HG03571 (cell line): Measurements from ENCODE around the gene ASIP.
"Not testable (repeated sequence)": the region's sequence is repeated elsewhere in the genome, so short reads cannot be mapped to it uniquely, and the experiment has no call there.

ENCODE experiments used
- ATAC-seq: cut with Tn5 transposase; IDR thresholded peaks from one replicate; pipeline ENCODE4 v1.9.1; 2021; ENCODE audit not compliant: unreplicated experiment

Gene ASIP

GRCh38 chr20:34240693-34241615, at the start of gene ASIP:
Gene ASIP, plus strand, starts transcription at chr20:34241423. Its CDS starts 18,952 bp downstream, at chr20:34260375.
- ATAC-seq: no peak

GRCh38 chr20:34193051-34193450, 48.2 kb upstream of the ASIP start:
- ATAC-seq: no peak

DNA sequence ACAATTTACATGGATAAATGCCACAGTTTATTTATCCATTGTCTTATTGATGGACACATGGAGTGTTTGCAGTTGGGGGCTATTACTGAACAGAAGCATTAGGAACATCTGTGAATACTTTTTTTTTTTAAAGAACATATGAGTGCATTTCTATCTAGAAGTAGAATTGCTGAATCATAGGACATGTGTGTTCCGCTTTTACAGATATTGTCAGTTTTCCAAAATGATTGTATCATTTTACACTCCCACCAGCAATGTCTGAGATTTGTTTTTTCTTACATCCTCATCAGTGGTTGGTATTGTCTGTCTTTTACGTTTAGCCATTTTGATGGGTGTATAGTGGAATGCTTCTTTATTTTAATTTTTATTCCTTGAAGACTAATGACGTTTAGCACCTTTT, 42.0 kb upstream of the ASIP start:
- no peak for ATAC-seq

- no peak for ATAC-seq
These were observed 41.2 kb upstream of the ASIP start for GRCh38 chr20:34200023-34200422.

DNA sequence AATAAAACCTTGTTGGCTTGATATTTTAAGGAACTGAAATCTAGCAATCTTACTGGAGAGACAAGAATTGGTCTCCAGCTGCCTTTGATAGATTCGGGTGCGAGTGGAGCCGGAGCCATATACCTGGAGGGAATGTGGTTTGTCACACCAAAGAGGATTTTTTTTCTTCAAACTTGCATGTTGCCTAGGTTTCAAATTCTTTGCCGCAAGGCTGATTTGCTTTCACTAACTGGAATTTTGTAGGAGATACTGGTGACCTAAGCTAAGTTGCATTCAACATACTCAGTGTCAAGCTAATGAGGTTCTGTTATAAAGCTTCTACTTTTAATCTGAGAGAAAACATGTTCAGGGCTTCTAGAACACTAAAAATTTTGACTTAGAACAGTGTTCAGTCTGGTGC, 39.7 kb upstream of the ASIP start:
- ATAC-seq: no peak

DNA sequence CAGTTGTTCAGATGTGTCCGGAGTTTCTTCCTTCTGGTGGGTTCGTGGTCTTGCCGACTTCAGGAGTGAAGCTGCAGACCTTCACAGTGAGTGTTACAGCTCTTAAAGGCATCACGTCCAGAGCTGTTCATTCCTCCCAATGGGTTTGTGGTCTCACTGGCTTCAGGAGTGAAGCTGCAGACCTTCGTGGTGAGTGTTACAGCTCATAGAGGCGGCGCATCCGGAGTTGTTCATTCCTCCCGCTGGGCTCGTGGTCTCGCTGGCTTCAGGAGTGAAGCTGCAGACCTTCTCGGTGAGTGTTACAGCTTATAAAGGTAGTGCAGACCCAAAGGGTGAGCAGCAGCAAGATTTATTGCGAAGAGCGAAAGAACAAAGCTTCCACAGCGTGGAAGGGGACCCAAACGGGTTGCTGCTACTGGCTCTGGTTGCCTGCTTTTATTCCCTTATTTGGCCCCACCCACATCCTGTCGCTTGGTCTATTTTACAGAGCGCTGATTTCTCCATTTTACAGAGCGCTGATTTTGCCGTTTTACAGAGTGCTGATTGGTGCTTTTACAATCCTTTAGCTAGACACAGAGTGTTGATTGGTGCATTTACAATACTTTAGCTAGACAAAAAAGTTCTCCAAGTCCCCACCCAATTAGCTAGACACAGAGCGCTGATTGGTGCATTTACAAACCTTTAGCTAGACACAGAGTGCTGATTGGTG, 35.9 kb upstream of the ASIP start:
- ATAC-seq: not testable (repeated sequence)

- no peak for ATAC-seq
These were observed 32.1 kb upstream of the ASIP start for GRCh38 chr20:34209111-34209510.

- ATAC-seq: no peak
These were observed 31.0 kb upstream of the ASIP start for GRCh38 chr20:34210271-34210670.

DNA sequence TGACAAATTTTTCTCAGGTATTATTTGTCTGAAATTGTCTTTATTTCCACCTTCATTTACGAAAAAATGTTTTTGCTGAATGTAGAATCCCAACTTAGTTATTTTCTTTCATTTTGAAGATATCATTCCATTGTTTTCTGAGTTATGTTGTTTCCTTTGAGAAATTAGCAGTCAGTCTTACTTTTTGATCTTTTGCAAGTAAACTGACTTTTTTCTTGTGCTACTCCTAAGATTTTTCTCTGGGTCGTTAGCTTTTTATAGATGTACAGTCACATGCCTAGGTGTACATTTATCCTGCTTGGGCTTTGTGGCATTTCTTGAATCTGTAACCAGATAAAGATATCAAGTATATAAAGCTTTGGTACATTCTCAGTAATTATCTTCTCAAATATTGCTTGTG, 29.6 kb upstream of the ASIP start:
- ATAC-seq: no peak

GRCh38 chr20:34213213-34213612, 28.0 kb upstream of the ASIP start:
- ATAC-seq: no peak

DNA sequence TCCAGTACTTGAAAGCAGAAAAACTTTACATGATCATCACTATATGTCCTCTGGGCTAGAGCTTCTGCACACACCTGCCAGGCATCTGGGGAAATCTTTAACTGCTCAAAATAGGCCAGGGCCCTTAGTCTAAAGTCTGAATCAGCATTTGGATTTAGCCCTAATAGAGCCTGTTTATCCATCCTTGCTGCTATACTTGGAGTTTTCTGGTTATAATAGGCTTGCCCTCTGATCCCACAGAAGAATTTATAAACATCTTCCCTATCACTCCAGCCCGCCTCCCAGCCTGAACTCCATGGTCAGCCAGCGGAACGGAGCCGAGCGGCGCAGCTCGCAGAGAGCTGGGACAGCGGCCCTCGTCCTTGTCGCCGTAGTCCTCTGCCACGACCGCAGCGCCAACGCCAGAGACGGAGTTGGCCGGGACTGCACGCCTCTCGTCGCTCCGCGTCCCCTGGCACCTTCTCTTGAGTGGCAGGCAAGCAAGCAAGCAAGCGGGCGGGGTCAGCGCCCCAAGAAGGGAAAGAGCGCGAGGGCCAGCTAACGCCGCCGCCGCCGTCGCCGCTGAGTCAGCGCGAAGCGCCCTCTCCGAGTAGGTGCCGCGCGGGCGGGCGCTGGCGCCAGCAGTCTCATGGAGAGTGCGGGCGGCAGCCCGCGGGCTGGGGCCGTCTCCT, 25.4 kb upstream of the ASIP start:
- no peak for ATAC-seq

GRCh38 chr20:34216382-34216742, 24.9 kb upstream of the ASIP start:
- ATAC-seq: no peak

DNA sequence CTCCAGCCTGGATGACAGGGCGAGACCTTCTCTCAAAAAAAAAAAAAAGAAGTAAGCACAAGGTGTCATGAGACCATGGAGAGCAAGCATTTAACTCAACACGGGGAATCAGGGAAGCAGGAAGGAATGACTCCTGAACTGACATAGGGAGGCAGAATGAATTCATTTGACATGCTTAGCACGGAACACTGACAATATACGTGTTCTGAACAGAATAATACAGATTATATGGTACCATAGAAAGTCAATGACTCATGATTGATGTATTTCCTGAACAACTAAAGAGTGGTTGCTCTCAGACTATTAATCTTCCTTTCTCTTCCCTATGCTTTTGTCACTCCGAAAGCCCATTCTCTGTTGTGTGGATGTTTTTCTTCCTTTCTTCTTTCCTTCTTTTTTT, 20.7 kb upstream of the ASIP start:
- no peak for ATAC-seq

DNA sequence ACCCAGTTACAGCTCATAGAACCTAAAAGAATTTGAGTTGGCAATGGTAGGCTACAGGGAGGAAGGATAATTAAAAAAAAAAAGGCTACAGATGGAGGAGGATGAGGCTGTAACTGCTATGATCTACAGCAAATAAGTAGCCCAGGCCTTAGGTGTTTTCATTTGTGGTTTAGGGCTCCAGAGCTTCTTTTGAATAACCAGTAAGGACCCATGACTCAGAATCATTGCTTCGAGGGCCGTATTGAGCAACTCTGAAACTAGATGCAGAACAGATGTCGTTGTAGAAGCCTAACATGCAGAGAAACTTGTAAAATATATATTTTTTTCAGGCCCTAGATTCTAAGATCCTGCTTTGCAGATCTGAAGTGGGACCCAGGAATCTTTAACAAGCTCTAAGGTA, 19.0 kb upstream of the ASIP start:
- ATAC-seq: no peak

DNA sequence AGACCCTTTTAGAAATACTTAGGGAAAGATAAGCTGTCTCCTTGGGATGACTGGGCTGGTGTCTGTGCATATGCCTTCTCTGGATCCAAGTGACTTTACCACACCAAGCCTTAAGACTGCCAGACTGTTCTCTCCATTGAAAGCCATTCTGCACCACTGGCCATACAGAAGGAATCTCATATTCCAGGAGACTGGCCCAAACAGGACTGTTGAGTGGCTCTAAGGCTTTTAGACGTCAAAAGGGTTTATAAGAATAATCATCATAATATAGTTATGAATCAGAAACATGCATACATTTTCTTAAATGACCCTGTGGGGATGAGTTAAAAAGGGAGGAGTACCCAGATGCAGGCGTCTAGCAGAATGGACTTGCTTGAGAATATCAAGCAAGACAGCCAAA, 17.0 kb upstream of the ASIP start:
- not testable (repeated sequence) for ATAC-seq

- ATAC-seq: no peak
These were observed 9.6 kb upstream of the ASIP start for GRCh38 chr20:34231634-34232033.

DNA sequence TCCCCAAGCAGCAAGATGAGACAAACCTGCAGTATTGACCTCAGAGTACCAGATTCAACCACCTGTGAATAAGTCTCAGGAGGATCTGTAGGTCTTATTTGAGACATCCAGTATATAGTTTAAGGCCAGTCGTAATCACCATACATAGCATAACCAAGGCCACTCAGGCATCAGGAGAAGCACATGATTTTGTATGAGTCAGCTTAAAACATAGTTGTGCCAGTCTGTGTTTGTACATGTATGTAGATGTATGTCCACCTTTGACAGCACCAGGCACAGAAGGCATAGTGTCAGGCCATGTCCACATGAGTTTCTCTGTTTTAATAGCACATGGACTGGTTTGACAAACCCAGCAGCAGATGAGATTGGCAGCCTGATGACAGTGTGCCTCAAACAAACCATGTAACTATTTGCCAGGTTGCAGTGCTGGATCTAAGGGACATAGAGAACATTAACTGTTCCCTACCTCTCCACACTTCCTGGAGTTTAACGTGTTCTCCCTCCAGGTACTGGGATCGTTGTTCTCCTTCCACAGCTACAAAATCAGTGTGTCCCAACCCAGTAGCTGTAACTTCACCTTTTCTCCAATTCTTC, 8.6 kb upstream of the ASIP start:
- no peak for ATAC-seq

GRCh38 chr20:34233687-34234086, 7.5 kb upstream of the ASIP start:
- no peak for ATAC-seq

DNA sequence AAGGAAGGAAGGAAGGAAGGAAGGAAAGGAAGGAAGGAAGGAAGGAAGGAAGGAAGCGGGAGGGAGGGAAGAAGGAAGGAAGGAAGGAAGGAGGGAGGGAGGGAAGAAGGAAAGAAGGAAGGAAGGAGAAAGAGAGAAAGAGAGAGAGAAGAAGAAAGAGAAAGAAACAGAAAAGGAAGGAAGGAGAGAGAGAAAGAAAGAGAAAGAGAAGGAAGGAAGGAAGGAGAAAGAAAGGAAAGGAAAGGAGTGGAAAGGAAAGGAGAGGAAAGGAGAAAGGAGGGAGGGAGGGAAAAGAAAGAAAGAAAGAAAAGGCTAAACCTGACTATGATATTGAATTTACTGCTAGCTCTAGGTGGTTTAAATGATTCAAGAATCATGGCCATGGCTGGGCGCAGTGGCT, 5.3 kb upstream of the ASIP start:
- ATAC-seq: no peak

- no peak for ATAC-seq
These were observed 3.3 kb upstream of the ASIP start for GRCh38 chr20:34237942-34238341.

DNA sequence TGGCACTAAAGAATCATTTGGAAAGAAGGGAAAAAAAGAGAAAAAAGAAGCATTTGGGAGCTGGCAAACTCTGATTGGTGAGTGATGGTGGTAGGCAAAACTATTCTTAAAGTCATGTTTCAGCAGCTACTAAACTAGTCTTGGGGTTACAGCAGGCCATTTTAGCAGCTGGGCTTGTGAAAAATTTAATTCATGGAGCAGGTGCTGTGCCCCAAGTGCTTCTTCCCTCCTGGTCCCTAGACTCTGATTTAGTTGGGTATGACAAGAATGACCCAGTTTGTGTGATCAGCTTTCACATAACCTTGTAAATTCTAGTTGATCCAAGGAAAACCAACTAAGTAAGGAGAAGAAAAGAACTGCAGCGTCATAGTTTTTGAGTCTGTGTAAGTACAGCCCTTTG, 1.1 kb upstream of the ASIP start:
- no peak for ATAC-seq
